Liver (tissue), 3 donors: ENCODE data around the gene GGCT.

ENCODE experiments used
- CTCF ChIP-seq: fragments of 150-350 bp; IDR thresholded peaks from 2 replicates; pipeline ENCODE4 v1.5.1; 2017; ENCODE audit warnings: improper control_type of control experiment, low read depth, low read length; ENCODE audit not compliant: missing input control
- EGR1 ChIP-seq, 2 donors: IDR thresholded peaks; 2 replicates each; pipeline ENCODE4 v1.6.1; 2016 to 2018; ENCODE audit warnings: antibody characterized with exemption in 2 of 2, low read depth in 2 of 2
- GABPA ChIP-seq, 2 donors: IDR thresholded peaks in 1 of 2; conservative IDR thresholded peaks in 1 of 2; 2 replicates each; pipeline ENCODE4 v1.6.1; 2016; ENCODE audit warnings: antibody characterized with exemption in 2 of 2, mild to moderate bottlenecking in 1 of 2, moderate library complexity in 1 of 2
- JUND ChIP-seq, 2 donors: IDR thresholded peaks; 2 replicates each; pipeline ENCODE4 v1.6.1; 2016; ENCODE audit warnings: antibody characterized with exemption in 2 of 2
- MAX ChIP-seq: IDR thresholded peaks from 2 replicates; pipeline ENCODE4 v1.6.1; 2016; ENCODE audit warnings: antibody characterized with exemption
- NR2F2 ChIP-seq: IDR thresholded peaks from 2 replicates; pipeline ENCODE4 v1.6.1; 2016; ENCODE audit warnings: antibody characterized with exemption
- RAD21 ChIP-seq, 2 donors: IDR thresholded peaks; 2 replicates each; pipeline ENCODE4 v1.6.1; 2016; ENCODE audit warnings: antibody characterized with exemption in 2 of 2, mild to moderate bottlenecking in 2 of 2
- REST ChIP-seq: IDR thresholded peaks from 2 replicates; pipeline ENCODE4 v1.6.1; 2016; ENCODE audit warnings: antibody characterized with exemption, mild to moderate bottlenecking
- SP1 ChIP-seq: IDR thresholded peaks from 2 replicates; pipeline ENCODE4 v1.6.1; 2018; ENCODE audit warnings: antibody characterized with exemption, mild to moderate bottlenecking
- TAF1 ChIP-seq: conservative IDR thresholded peaks from 2 replicates; pipeline ENCODE4 v1.6.1; 2016; ENCODE audit warnings: antibody characterized with exemption, mild to moderate bottlenecking
- YY1 ChIP-seq: IDR thresholded peaks from 2 replicates; pipeline ENCODE4 v1.6.1; 2016; ENCODE audit warnings: antibody characterized with exemption, mild to moderate bottlenecking
- ZBTB33 ChIP-seq: IDR thresholded peaks from 2 replicates; pipeline ENCODE4 v1.6.1; 2016; ENCODE audit warnings: antibody characterized with exemption
- TF ChIP-seq, protein P1 (sequence below): IDR thresholded peaks from 2 replicates; pipeline ENCODE4 v1.6.1; 2016; ENCODE audit warnings: antibody characterized with exemption
- donor health status: healthy.
- donor health status: healthy.

- no peak for TF ChIP-seq CTCF
- TF ChIP-seq MAX, result no peak
- no peak for TF ChIP-seq SP1
- no peak for TF ChIP-seq GABPA (IDR thresholded peaks at IDR 0.05 in 1 of 2, conservative IDR thresholded peaks at IDR 0.05 in 1 of 2)
- TF ChIP-seq ZBTB33, result no peak
- TF ChIP-seq JUND (IDR thresholded peaks at IDR 0.05), result no peak
- no peak for TF ChIP-seq REST
- no peak for TF ChIP-seq TAF1
- TF ChIP-seq EGR1 (IDR thresholded peaks at IDR 0.05; ENCODE audit: low read depth in 2 of 2), result no peak
- TF ChIP-seq YY1, result no peak
- TF ChIP-seq RAD21 (IDR thresholded peaks at IDR 0.05), result no peak
- TF ChIP-seq NR2F2, result no peak
- TF ChIP-seq, protein P1, sequence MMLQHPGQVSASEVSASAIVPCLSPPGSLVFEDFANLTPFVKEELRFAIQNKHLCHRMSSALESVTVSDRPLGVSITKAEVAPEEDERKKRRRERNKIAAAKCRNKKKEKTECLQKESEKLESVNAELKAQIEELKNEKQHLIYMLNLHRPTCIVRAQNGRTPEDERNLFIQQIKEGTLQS, result no peak
Observed at GRCh38 chr7:30491417-30491816, 13.2 kb downstream of the GGCT start.
